H1 (cell line): ENCODE data around the gene ASB3. TPM values are rescaled to one million over a fixed set of nuclear protein-coding genes. Genes with fewer than 3 reads are reported as not detected.

ENCODE experiments used
- CTCF ChIA-PET: fragments of 300-600 bp; sonication (Branson Sonifier 250); formaldehyde crosslinking; loops from one replicate; lab custom pipeline; 2021; ENCODE audit not compliant: partially characterized antibody; lab: Charles Lee
- POLR2A ChIA-PET: fragments of 300-600 bp; sonication (Branson Sonifier 250); formaldehyde crosslinking; loops from one replicate; lab custom pipeline; 2021; ENCODE audit warnings: inconsistent platforms; ENCODE audit not compliant: partially characterized antibody; lab: Charles Lee
- DNase-seq, 2 experiments: peaks; one replicate each; pipeline versions ENCODE4 v3.0.0 to v3.0.0-alpha.2; 2010 to 2022; ENCODE audit warnings: low spot score in 2 of 2, low read depth in 1 of 2, mixed read lengths in 1 of 2
- FAIRE-seq: peaks from 2 replicates; lab custom pipeline; 2011; peaks lifted over from hg19 to GRCh38; lab: Jason Lieb, UNC
- H2AFZ ChIP-seq: 2 replicates; pipeline ENCODE4 v1.8.1; 2012; ENCODE audit warnings: low read length, inconsistent platforms
- H2AK5ac ChIP-seq: 2 replicates; pipeline ENCODE4 v1.6.1; 2013; ENCODE audit warnings: low read depth, low read length
- H2BK120ac ChIP-seq: replicated peaks from 2 replicates; pipeline ENCODE3; 2013; ENCODE audit warnings: low read depth, low read length, inconsistent platforms
- H2BK12ac ChIP-seq: 2 replicates; pipeline ENCODE4 v1.6.1; 2013; ENCODE audit warnings: low read depth, low read length
- H2BK15ac ChIP-seq: 2 replicates; pipeline ENCODE4 v1.6.1; 2013; ENCODE audit warnings: low read length
- H2BK20ac ChIP-seq: 2 replicates; pipeline ENCODE4 v1.6.1; 2013; ENCODE audit warnings: low read length
- H2BK5ac ChIP-seq: 2 replicates; pipeline ENCODE4 v1.6.1; 2013; ENCODE audit warnings: low read depth, low read length
- H3K14ac ChIP-seq: 2 replicates; pipeline ENCODE4 v1.6.1; 2013; ENCODE audit warnings: inconsistent platforms; ENCODE audit not compliant: insufficient read length
- H3K18ac ChIP-seq: 2 replicates; pipeline ENCODE4 v1.6.1; 2013; ENCODE audit warnings: low read length; ENCODE audit errors: extremely low read depth
- H3K23ac ChIP-seq: 2 replicates; pipeline ENCODE4 v1.6.1; 2013; ENCODE audit warnings: inconsistent platforms; ENCODE audit not compliant: insufficient read length
- H3K23me2 ChIP-seq: 2 replicates; pipeline ENCODE4 v1.6.1; 2013; ENCODE audit warnings: low read depth, low read length
- H3K27ac ChIP-seq: 2 replicates; pipeline ENCODE4 v1.6.1; 2011; ENCODE audit warnings: low read depth, low read length, inconsistent platforms
- H3K27me3 ChIP-seq, 4 experiments: replicated peaks in 1 of 4; 1 replicate in 1 of 4; 2 replicates in 3 of 4; pipeline versions ENCODE4 v1.6.1 to v1.8.1; 2011 to 2013; ENCODE audit warnings: low read length in 3 of 4, mild to moderate bottlenecking in 3 of 4, inconsistent platforms in 2 of 4, mixed read lengths in 2 of 4, moderate library complexity in 1 of 4; ENCODE audit not compliant: control insufficient read depth in 3 of 4, insufficient read depth in 3 of 4; ENCODE audit errors: extremely low read depth in 1 of 4
- H3K36me3 ChIP-seq, 4 experiments: 2 replicates each; pipeline versions ENCODE4 v1.6.1 to v1.8.1; 2011 to 2013; ENCODE audit warnings: mild to moderate bottlenecking in 4 of 4, low read length in 3 of 4, moderate library complexity in 2 of 4, control low read depth in 1 of 4, inconsistent platforms in 1 of 4; ENCODE audit not compliant: insufficient read depth in 4 of 4, control insufficient read depth in 2 of 4
- H3K4ac ChIP-seq: replicated peaks from 2 replicates; pipeline ENCODE3; 2013; ENCODE audit warnings: low read length, low read depth, mixed read lengths, inconsistent platforms; ENCODE audit not compliant: insufficient read length
- H3K4me1 ChIP-seq, 4 experiments: replicated peaks in 1 of 4; 1 replicate in 1 of 4; 2 replicates in 3 of 4; pipeline versions ENCODE4 v1.6.1 to v1.8.1; 2011 to 2013; ENCODE audit warnings: low read length in 3 of 4, inconsistent platforms in 2 of 4, mixed read lengths in 1 of 4; ENCODE audit not compliant: insufficient read depth in 4 of 4, control insufficient read depth in 3 of 4
- H3K4me2 ChIP-seq, 2 experiments: 2 replicates each; pipeline versions ENCODE4 v1.6.1 to v1.8.1; 2011 to 2013; ENCODE audit warnings: low read depth in 2 of 2, low read length in 2 of 2, control low read depth in 1 of 2, inconsistent platforms in 1 of 2, mild to moderate bottlenecking in 1 of 2; ENCODE audit not compliant: insufficient read depth in 1 of 2
- H3K4me3 ChIP-seq, 4 experiments: fragments of 200-600, 300-600 bp in 1 of 4; sonication (generic), shearing (Covaris generic), sonication (Bioruptor Twin) in 1 of 4; 2 replicates each; pipeline versions ENCODE4 v1.5.1 to v1.8.1; 2011 to 2016; ENCODE audit warnings: low read length in 4 of 4, low read depth in 3 of 4, control low read depth in 2 of 4, inconsistent platforms in 2 of 4, mild to moderate bottlenecking in 2 of 4, mixed read lengths in 1 of 4, moderate library complexity in 1 of 4; ENCODE audit not compliant: insufficient read depth in 2 of 4; ENCODE audit errors: extremely low read depth in 1 of 4
- H3K56ac ChIP-seq: replicated peaks from 2 replicates; pipeline ENCODE3; 2013; ENCODE audit warnings: low read depth, mild to moderate bottlenecking, mixed read lengths, low read length, inconsistent platforms; ENCODE audit not compliant: insufficient read length
- H3K79me1 ChIP-seq: 2 replicates; pipeline ENCODE4 v1.6.1; 2013; ENCODE audit warnings: low read depth, low read length, control low read depth
- H3K79me2 ChIP-seq, 2 experiments: 2 replicates each; pipeline versions ENCODE4 v1.6.1 to v1.8.1; 2012 to 2013; ENCODE audit warnings: low read length in 2 of 2, mild to moderate bottlenecking in 2 of 2, inconsistent platforms in 1 of 2; ENCODE audit not compliant: insufficient read depth in 2 of 2, control insufficient read depth in 1 of 2
- H3K9ac ChIP-seq, 4 experiments: replicated peaks in 1 of 4; 1 replicate in 1 of 4; 2 replicates in 3 of 4; pipeline versions ENCODE4 v1.6.1 to v1.8.1; 2011 to 2013; ENCODE audit warnings: low read depth in 3 of 4, low read length in 3 of 4, control low read depth in 2 of 4, mild to moderate bottlenecking in 2 of 4, moderate library complexity in 2 of 4, inconsistent platforms in 1 of 4; ENCODE audit errors: extremely low read depth in 1 of 4
- H3K9me3 ChIP-seq, 2 experiments: 2 replicates each; pipeline versions ENCODE4 v1.6.1 to v1.8.1; 2012 to 2013; ENCODE audit warnings: mild to moderate bottlenecking in 2 of 2, moderate library complexity in 2 of 2, control low read depth in 1 of 2, inconsistent platforms in 1 of 2, low read depth in 1 of 2, low read length in 1 of 2, mixed read lengths in 1 of 2; ENCODE audit not compliant: insufficient read depth in 2 of 2
- H4K20me1 ChIP-seq, 2 experiments: replicated peaks in 1 of 2; 2 replicates each; pipeline versions ENCODE3 to v1.8.1; 2011 to 2013; ENCODE audit warnings: inconsistent platforms in 2 of 2, low read length in 2 of 2, mild to moderate bottlenecking in 1 of 2; ENCODE audit not compliant: insufficient read depth in 2 of 2, control insufficient read depth in 1 of 2
- H4K5ac ChIP-seq: 2 replicates; pipeline ENCODE4 v1.6.1; 2013; ENCODE audit warnings: low read length, low read depth, mixed read lengths, inconsistent platforms; ENCODE audit not compliant: insufficient read length
- H4K8ac ChIP-seq: 2 replicates; pipeline ENCODE4 v1.8.0; 2013; ENCODE audit warnings: mild to moderate bottlenecking, moderate library complexity, low read length, inconsistent platforms; ENCODE audit not compliant: insufficient read depth; ENCODE audit errors: extremely low read depth
- H4K91ac ChIP-seq: replicated peaks from 2 replicates; pipeline ENCODE3; 2013; ENCODE audit warnings: low read length, mixed read lengths, inconsistent platforms; ENCODE audit not compliant: insufficient read length
- ATF2 ChIP-seq: IDR thresholded peaks from 2 replicates; pipeline ENCODE4 v1.6.1; 2012; ENCODE audit warnings: low read length, inconsistent platforms
- ATF3 ChIP-seq: IDR thresholded peaks from 2 replicates; pipeline ENCODE4 v1.6.1; 2011; ENCODE audit warnings: low read depth, mild to moderate bottlenecking, low read length; ENCODE audit not compliant: insufficient read depth
- CTBP2 ChIP-seq: IDR thresholded peaks from 2 replicates; pipeline ENCODE4 v1.7.0; 2011; ENCODE audit warnings: borderline replicate concordance, mild to moderate bottlenecking, moderate library complexity, mixed read lengths, low read length; ENCODE audit not compliant: insufficient read depth, insufficient read length
- EGR1 ChIP-seq: IDR thresholded peaks from 2 replicates; pipeline ENCODE4 v1.6.1; 2011; ENCODE audit warnings: low read depth, low read length, borderline replicate concordance
- EP300 ChIP-seq, 2 experiments: IDR thresholded peaks; 1 replicate in 1 of 2; 2 replicates in 1 of 2; pipeline ENCODE4 v1.6.1; 2011 to 2012; ENCODE audit warnings: low read depth in 2 of 2, low read length in 2 of 2, mild to moderate bottlenecking in 2 of 2, borderline replicate concordance in 1 of 2, inconsistent platforms in 1 of 2, moderate library complexity in 1 of 2
- FOSL1 ChIP-seq: IDR thresholded peaks from 2 replicates; pipeline ENCODE4 v1.6.1; 2011; ENCODE audit warnings: mild to moderate bottlenecking, low read depth, low read length, moderate library complexity; ENCODE audit not compliant: insufficient read depth
- GTF2F1 ChIP-seq: IDR thresholded peaks from 2 replicates; pipeline ENCODE4 v1.6.1; 2012; ENCODE audit warnings: low read depth, low read length, improper control_type of control experiment, borderline replicate concordance
- JUND ChIP-seq: IDR thresholded peaks from 2 replicates; pipeline ENCODE4 v1.6.1; 2011; ENCODE audit warnings: mild to moderate bottlenecking, improper control_type of control experiment, low read length
- KDM4A ChIP-seq: IDR thresholded peaks from one replicate; pipeline ENCODE4 v1.7.1; 2012; ENCODE audit warnings: low read depth, mild to moderate bottlenecking, moderate library complexity, low read length, inconsistent platforms; ENCODE audit not compliant: severe bottlenecking
- SAP30 ChIP-seq: fragments of 300-600 bp; sonication (generic); IDR thresholded peaks from 2 replicates; pipeline ENCODE4 v1.7.1; 2012; ENCODE audit warnings: low read length, moderate library complexity, mild to moderate bottlenecking, inconsistent platforms; ENCODE audit not compliant: insufficient read depth, insufficient replicate concordance
- SIX5 ChIP-seq: IDR thresholded peaks from 2 replicates; pipeline ENCODE4 v1.6.1; 2011; ENCODE audit warnings: mild to moderate bottlenecking, low read depth, low read length
- YY1 ChIP-seq: IDR thresholded peaks from 2 replicates; pipeline ENCODE4 v1.6.1; 2011; ENCODE audit warnings: low read depth, mild to moderate bottlenecking, low read length
- WGBS, 2 experiments: shearing (Covaris generic) in 1 of 2; methylation state at CpG; one replicate each; pipeline versions ENCODE4 v1.1.6 to v1.1.7; 2013 to 2015; ENCODE audit warnings: low lambda C conversion rate in 2 of 2, mixed read lengths in 2 of 2, inconsistent platforms in 1 of 2, low coverage in 1 of 2, missing lambda C conversion rate in 1 of 2; ENCODE audit not compliant: insufficient replicate concordance in 2 of 2, insufficient coverage in 1 of 2, insufficient read length in 1 of 2; ENCODE audit errors: extremely low coverage in 1 of 2, missing lambda C conversion rate in 1 of 2; 5-methylcytosine and 5-hydroxymethylcytosine counted together
- polyA plus RNA-seq, 7 experiments: library from polyadenylated mRNA; depleted of rRNA in 3 of 7; stranded (reverse) in 5 of 7; unstranded in 2 of 7; fragments of >200 nt in 5 of 7; fragments of 200-250 nt in 2 of 7; gene quantifications; 1 replicate in 5 of 7; 2 replicates in 1 of 7; 4 replicates in 1 of 7; pipeline versions ENCODE4 v1.2.1 to v1.2.3, GENCODE V29; 2011 to 2013; ENCODE audit warnings: missing spikeins in 2 of 7, mixed read lengths in 2 of 7
- total RNA-seq: library from RNA; stranded (reverse); fragmentation: NEBNext Ultra II Directional; extraction: Animal tissue kit (Norgen Biotek cat#: 25700); gene quantifications from 2 replicates; pipeline ENCODE4 v1.2.1, GENCODE V29; 2021

Gene ASB3
- total and polyA plus RNA-seq, 2 of the 8 experiments (the other 6 are each of a cell fraction or from before 2014, with no cell fraction given), result 22.6 to 25.4 TPM

GRCh38 chr2:53660886-53661285, 125.9 kb downstream of the ASB3 start:
- Histone ChIP-seq H3K14ac (no peak overlapping the region), H4K5ac (no peak overlapping the region), H2BK120ac (no peak overlapping the region), H3K23me2 (no peaks in the 10 kb centered on the region), H3K27ac (no peak overlapping the region), H3K27me3 (no peaks in the 10 kb centered on the region), H3K56ac (no peak overlapping the region), H2BK20ac (no peak overlapping the region), H3K79me2 (no peaks in the 10 kb centered on the region), H2AK5ac (no peak overlapping the region), H2BK15ac (no peak overlapping the region), H3K4ac (no peak overlapping the region), H3K9me3 (no peaks in the 10 kb centered on the region), H3K18ac (no peak overlapping the region), H4K20me1 (no peaks in the 10 kb centered on the region), H3K36me3 (no peaks in the 10 kb centered on the region), H2BK12ac (no peak overlapping the region), H3K4me2 (no peak overlapping the region), H4K8ac (no peak overlapping the region), H3K4me3 (no peak overlapping the region), H3K79me1 (no peaks in the 10 kb centered on the region), H2BK5ac (no peak overlapping the region), H2AFZ (no peak overlapping the region), H3K23ac (no peak overlapping the region), H3K9ac (no peak overlapping the region), H4K91ac (no peak overlapping the region), H3K4me1 (no peaks in the 10 kb centered on the region)
- 95% methylated on average over 2 of the region's 2 CpGs; no CpG with 5 or more reads in 1 of the 2 experiments for WGBS, 2 experiments
- no peak for FAIRE-seq
- ChIA-PET CTCF (no interaction called here), POLR2A (no interaction called here)
- no peak for DNase-seq
- TF ChIP-seq FOSL1, result no peak
- no peak for TF ChIP-seq SIX5
- no peak for TF ChIP-seq EP300 (IDR thresholded peaks at IDR 0.05; ENCODE audit: borderline replicate concordance in 1 of 2, low read depth in 2 of 2, low read length in 2 of 2)
- no peak for TF ChIP-seq JUND
- TF ChIP-seq EGR1, result no peak
- TF ChIP-seq GTF2F1, result no peak
- no peak for TF ChIP-seq SAP30
- TF ChIP-seq YY1, result no peak
- TF ChIP-seq KDM4A, result no peak
- no peak for TF ChIP-seq ATF2
- TF ChIP-seq ATF3, result no peak
- TF ChIP-seq CTBP2, result no peak
